SK-N-SH treated with all-trans-retinoic acid at 6 μM for 48 hours (cell line): ENCODE measurements around the gene KHDC3L.

Experiments
- ATAC-seq: fragments of 200-7000 bp; cut with Tn5 transposase; 3 replicates; pipeline ENCODE4 v1.9.1; 2020; ENCODE audit warnings: mild to moderate bottlenecking, moderate library complexity
- CREB5 ChIP-seq: fragments of 250-450 bp; sonication (Bioruptor Pico); IDR thresholded peaks from 2 replicates; pipeline ENCODE4 v1.5.1; 2020; ENCODE audit warnings: low read depth, mild to moderate bottlenecking, moderate library complexity
- CSDC2 ChIP-seq: fragments of 250-450 bp; sonication (Bioruptor Pico); IDR thresholded peaks from 2 replicates; pipeline ENCODE4 v1.5.0; 2020; ENCODE audit warnings: mild to moderate bottlenecking, moderate library complexity
- ESRRG ChIP-seq: fragments of 250-450 bp; sonication (Bioruptor Pico); IDR thresholded peaks from 2 replicates; pipeline ENCODE4 v1.6.1; 2021; ENCODE audit warnings: mild to moderate bottlenecking
- GLIS3 ChIP-seq: fragments of 250-450 bp; sonication (Bioruptor Pico); IDR thresholded peaks from 2 replicates; pipeline ENCODE4 v1.5.0; 2020; ENCODE audit warnings: mild to moderate bottlenecking, moderate library complexity
- ISL1 ChIP-seq: fragments of 250-450 bp; sonication (Bioruptor Pico); IDR thresholded peaks from 2 replicates; pipeline ENCODE4 v2.1.2; 2022; ENCODE audit warnings: mild to moderate bottlenecking, moderate library complexity
- OSR1 ChIP-seq: fragments of 250-450 bp; sonication (Bioruptor Pico); IDR thresholded peaks from 2 replicates; pipeline ENCODE4 v1.8.0; 2022; ENCODE audit warnings: moderate library complexity, mild to moderate bottlenecking, inconsistent platforms
- PATZ1 ChIP-seq: fragments of 250-450 bp; sonication (Bioruptor Pico); IDR thresholded peaks from 2 replicates; pipeline ENCODE4 v1.8.0; 2020; ENCODE audit warnings: mild to moderate bottlenecking, moderate library complexity, borderline replicate concordance
- POU6F1 ChIP-seq: fragments of 250-450 bp; sonication (Bioruptor Pico); IDR thresholded peaks from 2 replicates; pipeline ENCODE4 v1.8.0; 2021; ENCODE audit warnings: low read depth, mild to moderate bottlenecking, moderate library complexity, borderline replicate concordance
- PPARA ChIP-seq: fragments of 250-450 bp; sonication (Bioruptor Pico); IDR thresholded peaks from 2 replicates; pipeline ENCODE4 v1.5.0; 2020; ENCODE audit warnings: mild to moderate bottlenecking, borderline replicate concordance
- RARB ChIP-seq: fragments of 250-450 bp; sonication (Bioruptor Pico); IDR thresholded peaks from 2 replicates; pipeline ENCODE4 v1.8.0; 2021; ENCODE audit warnings: mild to moderate bottlenecking, moderate library complexity
- SNAI2 ChIP-seq: fragments of 250-450 bp; sonication (Bioruptor Pico); IDR thresholded peaks from 2 replicates; pipeline ENCODE4 v1.5.0; 2020; ENCODE audit warnings: mild to moderate bottlenecking, moderate library complexity
- TCF4 ChIP-seq: fragments of 250-450 bp; sonication (Bioruptor Pico); IDR thresholded peaks from 2 replicates; pipeline ENCODE4 v1.8.0; 2021; ENCODE audit warnings: mild to moderate bottlenecking, moderate library complexity, borderline replicate concordance
- TOX ChIP-seq: fragments of 250-450 bp; sonication (Bioruptor Pico); IDR thresholded peaks from 2 replicates; pipeline ENCODE4 v1.8.0; 2021; ENCODE audit warnings: mild to moderate bottlenecking, moderate library complexity, borderline replicate concordance
- TSHZ2 ChIP-seq: fragments of 250-450 bp; sonication (Bioruptor Pico); IDR thresholded peaks from 2 replicates; pipeline ENCODE4 v1.5.0; 2020; ENCODE audit warnings: mild to moderate bottlenecking, moderate library complexity
- ZC3H10 ChIP-seq: fragments of 250-450 bp; sonication (Bioruptor Pico); IDR thresholded peaks from 2 replicates; pipeline ENCODE4 v1.5.1; 2021; ENCODE audit warnings: mild to moderate bottlenecking, moderate library complexity
- ZFP3 ChIP-seq: fragments of 250-450 bp; sonication (Bioruptor Pico); IDR thresholded peaks from 2 replicates; pipeline ENCODE4 v1.5.0; 2020; ENCODE audit warnings: mild to moderate bottlenecking, moderate library complexity
- ZFP30 ChIP-seq: fragments of 450-650 bp; formaldehyde crosslinking; IDR thresholded peaks from 2 replicates; pipeline ENCODE4 v1.5.0; 2022; ENCODE audit warnings: mild to moderate bottlenecking, moderate library complexity
- ZNF565 ChIP-seq: fragments of 450-650 bp; formaldehyde crosslinking; conservative IDR thresholded peaks from 2 replicates; pipeline ENCODE4 v1.5.0; 2020; ENCODE audit warnings: low read depth, mild to moderate bottlenecking, moderate library complexity
- ZNF70 ChIP-seq: fragments of 450-650 bp; formaldehyde crosslinking; IDR thresholded peaks from 2 replicates; pipeline ENCODE4 v1.5.0; 2020; ENCODE audit warnings: mild to moderate bottlenecking, moderate library complexity
- TF ChIP-seq, protein P1 (sequence below): fragments of 250-450 bp; sonication (Bioruptor Pico); IDR thresholded peaks from 2 replicates; pipeline ENCODE4 v1.5.1; 2021; ENCODE audit warnings: mild to moderate bottlenecking, moderate library complexity

KHDC3L gene

DNA sequence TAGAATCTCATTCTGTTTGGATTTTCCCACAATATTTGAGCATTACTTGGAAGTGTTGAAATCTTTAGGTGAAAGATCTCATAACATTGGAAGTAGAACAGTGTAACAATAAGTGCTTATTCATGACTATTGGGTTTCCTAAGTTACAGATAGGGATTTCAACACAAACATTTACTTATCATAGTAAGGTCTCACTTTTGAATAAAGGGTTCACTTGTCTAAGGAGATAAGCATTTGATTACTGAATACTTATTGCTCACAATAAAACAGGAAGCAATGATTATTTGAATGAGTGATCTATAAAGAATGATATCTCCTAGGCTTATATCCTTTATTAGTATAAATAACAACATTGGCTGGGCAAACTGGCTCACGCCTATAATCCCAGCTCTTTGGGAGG, 46.9 kb downstream of the KHDC3L start:
- no peak for ATAC-seq
- TF ChIP-seq, protein P1, sequence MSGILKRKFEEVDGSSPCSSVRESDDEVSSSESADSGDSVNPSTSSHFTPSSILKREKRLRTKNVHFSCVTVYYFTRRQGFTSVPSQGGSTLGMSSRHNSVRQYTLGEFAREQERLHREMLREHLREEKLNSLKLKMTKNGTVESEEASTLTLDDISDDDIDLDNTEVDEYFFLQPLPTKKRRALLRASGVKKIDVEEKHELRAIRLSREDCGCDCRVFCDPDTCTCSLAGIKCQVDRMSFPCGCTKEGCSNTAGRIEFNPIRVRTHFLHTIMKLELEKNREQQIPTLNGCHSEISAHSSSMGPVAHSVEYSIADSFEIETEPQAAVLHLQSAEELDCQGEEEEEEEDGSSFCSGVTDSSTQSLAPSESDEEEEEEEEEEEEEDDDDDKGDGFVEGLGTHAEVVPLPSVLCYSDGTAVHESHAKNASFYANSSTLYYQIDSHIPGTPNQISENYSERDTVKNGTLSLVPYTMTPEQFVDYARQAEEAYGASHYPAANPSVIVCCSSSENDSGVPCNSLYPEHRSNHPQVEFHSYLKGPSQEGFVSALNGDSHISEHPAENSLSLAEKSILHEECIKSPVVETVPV (CRISPR knock-in tag) = no peak
- TF ChIP-seq SNAI2 (CRISPR knock-in tag) = no peak
- no peak for TF ChIP-seq OSR1
- TF ChIP-seq TSHZ2 (CRISPR knock-in tag) = no peak
- no peak for TF ChIP-seq CREB5 (CRISPR knock-in tag)
- TF ChIP-seq CSDC2 (CRISPR knock-in tag) = no peak
- TF ChIP-seq RARB (CRISPR knock-in tag) = no peak
- TF ChIP-seq ISL1 = no peak
- TF ChIP-seq PPARA (CRISPR knock-in tag) = no peak
- TF ChIP-seq GLIS3 = no peak
- no peak for TF ChIP-seq TOX
- no peak for TF ChIP-seq PATZ1 (CRISPR knock-in tag)
- TF ChIP-seq ZFP3 (CRISPR knock-in tag) = no peak
- no peak for TF ChIP-seq ESRRG (CRISPR knock-in tag)
- TF ChIP-seq POU6F1 = no peak
- no peak for TF ChIP-seq ZNF565 (CRISPR knock-in tag)
- no peak for TF ChIP-seq ZNF70 (CRISPR knock-in tag)
- no peak for TF ChIP-seq TCF4 (CRISPR knock-in tag)
- TF ChIP-seq ZFP30 (CRISPR knock-in tag) = no peak
- no peak for TF ChIP-seq ZC3H10 (CRISPR knock-in tag)

DNA sequence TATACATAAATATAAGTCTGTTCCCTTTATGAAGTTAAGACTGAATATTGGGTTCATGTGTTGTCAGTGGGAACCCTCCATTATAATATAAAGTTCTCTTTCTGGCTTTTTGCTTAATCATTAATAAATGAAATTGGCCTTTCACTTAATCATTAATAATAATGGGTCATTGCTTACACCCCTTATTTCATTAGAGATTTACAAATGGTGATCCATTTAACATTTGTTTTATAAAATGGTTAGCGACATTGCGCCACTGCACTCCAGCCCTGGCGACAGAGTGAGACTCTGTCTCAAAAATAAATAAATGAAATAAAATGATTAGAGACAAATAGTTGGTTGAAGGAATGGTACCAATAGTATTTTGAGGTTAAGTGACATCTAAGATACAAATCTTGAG, 50.6 kb downstream of the KHDC3L start:
- no peak for ATAC-seq
- no peak for TF ChIP-seq GLIS3
- TF ChIP-seq, protein P1 (CRISPR knock-in tag) = no peak
